GM21825 (cell line): Measurements from ENCODE around the gene C21orf91.

Source experiments
- ATAC-seq: cut with Tn5 transposase; IDR thresholded peaks from one replicate; pipeline ENCODE4 v1.9.1; 2021; ENCODE audit warnings: mild to moderate bottlenecking, moderate library complexity; ENCODE audit not compliant: unreplicated experiment

Gene C21orf91

GRCh38 chr21:17819114-17819876 lies at the start of gene C21orf91:
Gene C21orf91, minus strand, starts transcription at chr21:17819356. Its CDS starts 1,038 bp downstream, at chr21:17818318.
- ATAC-seq: peak; percentile 87

GRCh38 chr21:17866590-17866989 lies 47.4 kb upstream of the C21orf91 start:
- ATAC-seq: no peak

DNA sequence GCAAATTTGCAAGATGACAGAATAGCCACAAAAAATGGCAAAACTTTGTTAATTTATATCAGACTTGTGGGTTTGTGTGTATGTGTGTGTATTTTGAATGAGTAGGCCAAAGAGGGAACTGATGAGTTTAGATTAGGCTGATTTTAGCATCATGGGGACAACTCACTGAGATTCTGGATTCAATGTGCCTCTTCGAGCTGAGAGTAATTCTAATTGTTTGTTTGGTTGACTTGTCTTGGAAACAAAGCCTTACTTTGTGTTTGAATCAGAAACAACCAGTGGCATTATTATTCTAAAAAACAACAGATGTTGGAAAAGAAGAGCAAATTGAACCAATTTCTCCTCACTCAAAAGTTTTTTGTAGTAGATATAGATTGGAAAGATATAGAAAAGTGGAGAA lies 40.5 kb upstream of the C21orf91 start:
- ATAC-seq: no peak

- no peak for ATAC-seq
Observed at GRCh38 chr21:17858747-17859146, 39.6 kb upstream of the C21orf91 start.

GRCh38 chr21:17854745-17855144 lies 35.6 kb upstream of the C21orf91 start:
- no peak for ATAC-seq

DNA sequence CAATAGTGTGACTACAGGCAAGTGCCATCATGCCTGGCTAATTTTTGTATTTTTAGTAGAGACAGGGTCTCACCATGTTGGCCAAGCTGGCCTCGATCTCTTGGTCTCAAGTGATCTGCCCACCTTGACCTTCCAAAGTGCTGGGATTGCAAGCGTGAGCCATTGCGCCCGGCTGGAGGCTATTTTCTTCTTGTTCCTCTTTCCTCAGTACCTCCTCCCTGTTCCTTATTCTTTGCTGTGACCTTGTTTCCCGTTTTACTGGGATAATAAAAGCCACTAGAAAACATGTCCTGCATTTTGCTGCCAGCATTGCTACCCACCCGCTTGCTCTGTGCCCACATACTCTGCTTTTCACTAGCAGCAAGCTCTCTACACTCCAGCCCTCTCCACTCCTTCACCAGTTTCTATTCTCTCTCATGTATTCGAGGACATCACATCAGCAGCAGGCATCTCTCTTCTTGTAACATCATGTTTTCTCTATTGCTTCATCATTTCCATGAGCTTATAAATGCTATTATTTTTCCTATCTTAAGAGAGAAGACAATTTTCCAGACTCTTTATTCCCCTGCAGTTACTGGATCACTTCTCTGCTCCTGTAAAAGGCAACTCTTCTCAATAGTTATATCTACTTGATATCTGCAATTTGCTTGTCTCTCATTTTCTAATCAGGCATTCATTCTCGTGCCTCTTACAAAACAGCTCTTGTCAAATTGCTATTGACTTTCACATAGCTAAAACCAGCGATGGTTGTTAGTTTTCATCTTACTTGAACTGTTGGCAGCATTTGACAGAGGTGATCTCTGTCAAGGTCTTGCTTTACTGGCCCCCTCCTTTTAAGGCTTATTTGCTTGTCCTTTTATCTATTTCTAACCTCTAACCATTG lies 34.5 kb upstream of the C21orf91 start:
- no peak for ATAC-seq

DNA sequence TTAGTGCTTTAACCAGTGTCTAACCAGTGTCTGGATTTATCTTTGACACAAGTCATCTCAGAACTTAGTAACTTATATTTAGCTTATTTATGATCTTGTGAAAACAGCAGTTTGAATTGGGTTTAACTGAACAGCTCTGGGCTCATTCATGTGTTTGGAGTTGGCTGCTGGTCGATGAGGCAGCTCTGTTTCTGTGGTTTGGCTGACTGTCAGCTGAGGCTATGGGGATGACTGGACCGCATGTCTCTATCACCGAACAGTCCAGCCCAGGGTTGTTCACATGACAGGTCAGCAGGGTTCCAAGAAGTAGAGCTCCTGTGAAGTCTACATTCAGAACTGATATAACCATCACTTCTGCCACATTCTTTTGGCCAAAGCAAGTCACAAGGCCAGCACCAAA lies 29.1 kb upstream of the C21orf91 start:
- ATAC-seq: peak; percentile 89

DNA sequence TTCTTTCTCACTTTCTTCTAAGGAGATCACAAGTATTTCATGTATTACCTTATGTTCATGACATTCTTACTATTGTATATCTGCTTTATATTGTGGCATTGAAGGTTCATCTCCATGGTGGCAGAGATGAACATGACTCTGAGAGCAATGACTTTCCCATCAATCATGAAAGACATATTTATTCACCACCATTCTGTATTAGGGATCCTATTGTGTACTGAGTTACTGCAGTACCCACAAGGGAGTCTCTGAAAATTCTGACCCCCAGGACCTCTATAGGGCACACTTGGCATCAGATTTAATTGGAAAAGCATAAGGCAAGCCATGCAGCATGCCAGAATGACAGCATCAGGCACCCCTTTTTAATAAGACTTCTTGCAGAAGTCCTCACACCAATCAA lies 21.9 kb upstream of the C21orf91 start:
- no peak for ATAC-seq

- no peak for ATAC-seq
Observed at GRCh38 chr21:17834639-17835354, 15.6 kb upstream of the C21orf91 start.

- no peak for ATAC-seq
Observed at GRCh38 chr21:17829472-17829871, 10.3 kb upstream of the C21orf91 start.

GRCh38 chr21:17828223-17828622 lies 9.1 kb upstream of the C21orf91 start:
- no peak for ATAC-seq

DNA sequence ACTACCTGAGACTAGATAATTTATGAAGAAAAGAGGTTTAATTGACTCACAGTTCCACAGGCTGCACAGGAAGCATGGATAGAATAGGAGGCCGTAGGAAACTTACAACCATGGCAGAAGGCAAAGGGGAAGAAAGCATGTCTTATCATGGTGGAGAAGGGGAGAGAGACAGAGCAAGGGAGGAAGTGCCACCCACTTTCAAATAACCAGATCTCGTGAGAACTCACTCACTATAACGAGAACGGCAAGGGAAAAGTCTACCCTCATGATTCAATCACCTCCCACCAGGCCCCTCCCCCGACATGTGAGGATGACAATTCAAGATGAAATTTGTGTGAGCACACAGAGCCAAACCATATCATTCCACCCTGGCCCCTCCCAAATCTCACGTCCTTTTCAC lies 4.7 kb upstream of the C21orf91 start:
- ATAC-seq: no peak

DNA sequence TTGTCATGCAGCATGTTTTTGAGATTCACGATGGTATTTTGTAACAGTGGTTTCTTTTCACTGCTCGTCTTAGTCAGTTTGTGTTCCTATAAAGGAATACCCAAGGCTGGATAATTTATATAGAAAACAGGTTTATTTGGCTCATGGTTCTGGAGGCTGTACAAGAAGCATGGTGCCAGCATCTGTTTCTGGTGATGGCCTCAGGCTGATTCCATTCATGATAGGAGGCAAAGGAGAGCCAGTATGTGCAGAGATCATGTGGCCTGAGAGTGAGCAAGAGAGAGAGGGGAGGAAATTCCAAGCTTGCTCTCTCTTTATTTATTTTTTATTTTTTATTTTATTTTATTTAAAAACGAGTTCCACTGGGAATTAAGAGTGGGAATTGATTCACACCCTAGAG lies 2.0 kb upstream of the C21orf91 start:
- ATAC-seq: no peak

GRCh38 chr21:17819877-17820229 lies 697 bp upstream of the C21orf91 start:
- peak; percentile 63 for ATAC-seq

GRCh38 chr21:17818186-17819113 lies 706 bp downstream of the C21orf91 start:
- peak; percentile 19 for ATAC-seq

DNA sequence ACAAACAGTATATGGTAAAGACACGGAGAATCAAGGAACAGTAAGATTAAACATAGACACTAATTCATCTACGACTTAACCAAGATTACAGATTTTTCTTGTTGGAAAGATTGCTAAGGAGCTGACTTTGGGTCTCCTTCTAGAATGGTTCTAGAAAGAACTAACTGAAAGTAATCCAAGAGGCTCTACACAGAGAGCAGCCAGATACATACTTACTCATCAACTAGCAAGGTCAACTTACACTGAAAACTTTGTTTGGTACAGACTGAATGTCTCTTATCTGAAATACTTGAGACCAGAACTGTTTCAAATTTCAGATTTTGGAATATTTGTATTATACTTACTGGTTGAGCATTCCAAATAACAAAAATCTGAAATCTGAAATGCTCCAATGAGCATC lies 5.8 kb downstream of the C21orf91 start:
- ATAC-seq: no peak

DNA sequence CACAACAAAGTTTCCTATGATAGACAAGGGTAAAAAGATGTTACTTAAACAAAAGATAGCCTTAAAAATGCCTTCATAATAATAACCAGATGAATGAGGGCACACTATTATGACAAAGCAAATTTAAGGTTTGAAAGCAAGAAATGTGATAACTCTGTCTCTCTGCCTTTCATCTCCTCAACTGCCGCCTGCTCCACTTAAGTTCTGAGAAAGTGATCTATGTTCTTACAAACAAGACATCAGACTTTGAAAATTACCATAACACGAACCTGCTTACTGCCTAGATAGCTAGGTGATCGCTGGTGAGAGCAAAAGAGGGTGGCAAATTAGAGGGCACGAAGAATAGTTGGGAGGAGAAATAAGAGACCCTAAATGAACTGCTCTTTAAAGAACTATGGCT lies 13.2 kb downstream of the C21orf91 start:
- ATAC-seq: no peak

DNA sequence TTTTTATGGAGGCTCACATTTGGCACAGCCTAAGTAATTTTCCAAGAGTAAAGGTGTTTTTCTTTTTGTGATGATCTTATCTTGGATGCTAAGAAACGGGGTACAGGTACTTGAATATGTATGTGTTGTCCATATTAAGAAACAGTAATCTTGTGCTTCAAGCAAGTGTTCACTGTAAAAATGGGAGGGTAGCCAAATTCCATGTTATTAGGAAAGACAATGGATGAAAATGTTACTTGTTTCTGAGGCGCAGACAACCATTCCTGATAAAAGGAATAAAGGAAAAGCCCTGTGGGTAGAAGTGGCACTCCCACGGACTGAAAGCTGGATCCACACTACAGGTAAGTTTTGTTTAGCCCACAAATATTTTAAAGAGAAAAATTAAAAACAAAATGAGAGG lies 15.6 kb downstream of the C21orf91 start:
- ATAC-seq: no peak

DNA sequence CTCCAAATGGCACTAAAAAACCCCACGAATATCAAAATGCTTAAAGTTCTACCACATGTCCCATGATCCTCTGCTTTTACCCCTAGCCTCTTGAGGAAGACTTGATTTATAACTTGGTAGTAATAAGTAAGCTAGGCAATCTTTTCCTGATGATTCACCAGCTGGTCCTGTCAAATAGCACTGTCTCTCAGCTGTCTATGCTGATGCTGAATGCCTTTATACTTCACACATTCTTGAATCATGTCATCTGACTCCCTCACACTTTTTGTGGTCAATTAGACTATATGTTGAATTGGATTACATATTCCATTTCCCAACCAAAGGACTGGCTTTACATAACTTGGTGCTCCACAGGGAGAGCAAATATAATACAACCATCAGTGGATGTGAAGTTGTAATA lies 16.6 kb downstream of the C21orf91 start:
- no peak for ATAC-seq

- no peak for ATAC-seq
Observed at GRCh38 chr21:17799414-17800164, 19.6 kb downstream of the C21orf91 start.
